ENCODE measurements around the gene TFAP2D.
A peak's percentile ranks its signal among the peaks of the same experiment; 100 is the strongest.

TFAP2D gene

GRCh38 chr6:50792771-50793170 lies 79.4 kb downstream of the TFAP2D start:
- no peak for TF ChIP-seq CTCF (IDR thresholded peaks at IDR 0.05; ENCODE audit: low read depth, low read length)
- no peaks in the 10 kb centered on the region for H3K27me3 ChIP-seq
- no peak for DNase-seq
- no peaks in the 10 kb centered on the region for H3K9me3 ChIP-seq
- no peaks in the 10 kb centered on the region for H3K36me3 ChIP-seq
- no peak overlapping the region for H3K4me3 ChIP-seq (ENCODE audit: low read depth, low read length)
- no peaks in the 10 kb centered on the region for H3K4me1 ChIP-seq

GRCh38 chr6:50795574-50795973 lies 82.2 kb downstream of the TFAP2D start:
- Histone ChIP-seq H3K9me3 (no peaks in the 10 kb centered on the region), H3K36me3 (no peaks in the 10 kb centered on the region), H3K4me1 (no peaks in the 10 kb centered on the region), H3K27me3 (no peaks in the 10 kb centered on the region), H3K4me3 (ENCODE audit: low read depth, low read length) (no peak overlapping the region)
- no peak for DNase-seq
- no peak for TF ChIP-seq CTCF (IDR thresholded peaks at IDR 0.05; ENCODE audit: low read depth, low read length)

- TF ChIP-seq CTCF (IDR thresholded peaks at IDR 0.05; ENCODE audit: low read depth, low read length): no peak
- no peaks in the 10 kb centered on the region for H3K36me3 ChIP-seq
- no peaks in the 10 kb centered on the region for H3K4me1 ChIP-seq
- no peaks in the 10 kb centered on the region for H3K27me3 ChIP-seq
- no peak overlapping the region for H3K4me3 ChIP-seq (ENCODE audit: low read depth, low read length)
- no peak for DNase-seq
- H3K9me3 ChIP-seq: no peaks in the 10 kb centered on the region
Observed at GRCh38 chr6:50804283-50804682, 91.0 kb downstream of the TFAP2D start.

GRCh38 chr6:50807035-50807434 lies 93.7 kb downstream of the TFAP2D start:
- Histone ChIP-seq H3K4me1 (no peaks in the 10 kb centered on the region), H3K36me3 (no peaks in the 10 kb centered on the region), H3K9me3 (no peaks in the 10 kb centered on the region), H3K27me3 (no peaks in the 10 kb centered on the region), H3K4me3 (ENCODE audit: low read depth, low read length) (no peak overlapping the region)
- no peak for TF ChIP-seq CTCF (IDR thresholded peaks at IDR 0.05; ENCODE audit: low read depth, low read length)
- no peak for DNase-seq

- H3K36me3 ChIP-seq: no peaks in the 10 kb centered on the region
- H3K9me3 ChIP-seq: no peaks in the 10 kb centered on the region
- no peaks in the 10 kb centered on the region for H3K27me3 ChIP-seq
- TF ChIP-seq CTCF (IDR thresholded peaks at IDR 0.05; ENCODE audit: low read depth, low read length): peak; percentile 67
- peak overlapping the region; percentile 91 for H3K4me3 ChIP-seq (ENCODE audit: low read depth, low read length)
- no peaks in the 10 kb centered on the region for H3K4me1 ChIP-seq
- no peak for DNase-seq
Observed at GRCh38 chr6:50815436-50816114, 102.2 kb downstream of the TFAP2D start.

- no peaks in the 10 kb centered on the region for H3K36me3 ChIP-seq
- DNase-seq: peak; percentile 81
- peak overlapping the region; percentile 91 for H3K4me3 ChIP-seq (ENCODE audit: low read depth, low read length)
- H3K9me3 ChIP-seq: no peaks in the 10 kb centered on the region
- no peaks in the 10 kb centered on the region for H3K27me3 ChIP-seq
- TF ChIP-seq CTCF (IDR thresholded peaks at IDR 0.05; ENCODE audit: low read depth, low read length): peak; percentile 83
- peaks cover 4% of the 10 kb centered on the region; the same call in 1 of the 2 replicates for H3K4me1 ChIP-seq
Observed at GRCh38 chr6:50816115-50816675, 102.9 kb downstream of the TFAP2D start.
